ENCODE measurements around the gene DOCK10. TPM values are rescaled to one million over a fixed set of nuclear protein-coding genes. Genes with fewer than 3 reads are reported as not detected.

DOCK10 gene
- total and polyA plus RNA-seq, 3 donors from 2014 or later, result 2.9 to 20.2 (median 11.4) TPM

- WGBS, 2 donors, result 89 to 91% methylated on average over 4 of the region's 4 CpGs
These were observed 141.1 kb downstream of the DOCK10 start for GRCh38 chr2:224901121-224901676.

GRCh38 chr2:224895377-224895776 lies 146.9 kb downstream of the DOCK10 start:
- Histone ChIP-seq H3K4me3 (no peak overlapping the region), H3K9me3 (no peaks in the 10 kb centered on the region), H3K27me3 (no peaks in the 10 kb centered on the region), H3K36me3 (ENCODE audit: low read depth, missing control alignments) (no peaks in the 10 kb centered on the region), H3K4me1 (no peaks in the 10 kb centered on the region), H3K27ac (no peak overlapping the region)
- TF ChIP-seq POLR2A (IDR thresholded peaks at IDR 0.05) (no peak), CTCF (IDR thresholded peaks at IDR 0.05) (no peak)
- 91 to 100% methylated on average over 1 of the region's 1 CpG for WGBS, 2 donors
- intact Hi-C loops (cut with DNase I; ENCODE audit: low total_unique reads), result no loop called here
- DNase-seq, result no peak

More at GRCh38 chr2:224901121-224901676, 141.1 kb downstream of the DOCK10 start:
- Histone ChIP-seq H3K27me3 (no peaks in the 10 kb centered on the region), H3K27ac (no peak overlapping the region), H3K9me3 (no peaks in the 10 kb centered on the region), H3K36me3 (ENCODE audit: low read depth, missing control alignments) (no peaks in the 10 kb centered on the region), H3K4me1 (no peaks in the 10 kb centered on the region), H3K4me3 (no peak overlapping the region)
- DNase-seq, result no peak
- intact Hi-C loops (cut with DNase I; ENCODE audit: low total_unique reads), result no loop called here
- TF ChIP-seq CTCF (IDR thresholded peaks at IDR 0.05) (no peak), POLR2A (IDR thresholded peaks at IDR 0.05) (no peak)

- Histone ChIP-seq H3K27me3 (no peaks in the 10 kb centered on the region), H3K4me1 (no peaks in the 10 kb centered on the region), H3K27ac (no peak overlapping the region), H3K9me3 (no peaks in the 10 kb centered on the region), H3K36me3 (ENCODE audit: low read depth, missing control alignments) (no peaks in the 10 kb centered on the region), H3K4me3 (no peak overlapping the region)
- WGBS, 2 donors, result 79 to 85% methylated on average over 3 of the region's 3 CpGs
- DNase-seq, result no peak
- intact Hi-C loops (cut with DNase I; ENCODE audit: low total_unique reads), result no loop called here
- TF ChIP-seq CTCF (IDR thresholded peaks at IDR 0.05) (no peak), POLR2A (IDR thresholded peaks at IDR 0.05) (no peak)
These were observed 147.9 kb downstream of the DOCK10 start for GRCh38 chr2:224894356-224894755.

GRCh38 chr2:224893848-224894247 lies 148.4 kb downstream of the DOCK10 start:
- Histone ChIP-seq H3K36me3 (ENCODE audit: low read depth, missing control alignments) (no peaks in the 10 kb centered on the region), H3K27ac (no peak overlapping the region), H3K4me3 (no peak overlapping the region), H3K9me3 (no peaks in the 10 kb centered on the region), H3K4me1 (no peaks in the 10 kb centered on the region), H3K27me3 (no peaks in the 10 kb centered on the region)
- TF ChIP-seq CTCF (IDR thresholded peaks at IDR 0.05) (no peak), POLR2A (IDR thresholded peaks at IDR 0.05) (no peak)
- no peak for DNase-seq
- intact Hi-C loops (cut with DNase I; ENCODE audit: low total_unique reads), result no loop called here
- 87 to 96% methylated on average over 2 of the region's 2 CpGs for WGBS, 2 donors

GRCh38 chr2:224892574-224893204 lies 149.6 kb downstream of the DOCK10 start:
- Histone ChIP-seq H3K36me3 (ENCODE audit: low read depth, missing control alignments) (no peaks in the 10 kb centered on the region), H3K4me3 (no peak overlapping the region), H3K27ac (no peak overlapping the region), H3K27me3 (no peaks in the 10 kb centered on the region), H3K4me1 (no peaks in the 10 kb centered on the region), H3K9me3 (no peaks in the 10 kb centered on the region)
- DNase-seq, result no peak
- intact Hi-C loops (cut with DNase I; ENCODE audit: low total_unique reads), result no loop called here
- 85 to 89% methylated on average over 6 of the region's 6 CpGs for WGBS, 2 donors
- TF ChIP-seq CTCF (IDR thresholded peaks at IDR 0.05), result no peak
- TF ChIP-seq POLR2A (IDR thresholded peaks at IDR 0.05), result no peak

Measured in testis (tissue), 3 donors.